ENCODE results near the gene INF2.
A peak's percentile ranks its signal among the peaks of the same experiment; 100 is the strongest.

INF2 gene

GRCh38 chr14:104696671-104697316, 7.4 kb downstream of the INF2 start:
- Histone ChIP-seq H3K4me3 (ENCODE audit: low read depth, low read length) (no peak overlapping the region), H3K18ac (ENCODE audit: low read length) (no peak overlapping the region), H3K79me1 (ENCODE audit: low read length) (no peaks in the 10 kb centered on the region), H3K36me3 (ENCODE audit: control insufficient read depth in 1 of 2, insufficient read depth in 2 of 2, low read length in 2 of 2) (peaks cover 71 to 81% of the 10 kb centered on the region in 2 experiments), H2BK120ac (ENCODE audit: insufficient read depth, low read length, poor library complexity) (no peak overlapping the region), H3K9me3 (ENCODE audit: insufficient read depth, low read depth, low read length) (no peaks in the 10 kb centered on the region), H4K12ac (ENCODE audit: low read depth, low read length) (no peak overlapping the region), H3K4me2 (ENCODE audit: low read length) (no peak overlapping the region), H3K4ac (ENCODE audit: low read depth, low read length) (no peak overlapping the region), H2AFZ (ENCODE audit: insufficient read depth, low read length, poor library complexity) (no peak overlapping the region), H3K14ac (ENCODE audit: low read length) (no peak overlapping the region), H2BK5ac (ENCODE audit: low read depth, low read length, poor library complexity) (no peak overlapping the region), H4K91ac (ENCODE audit: low read depth, low read length) (no peak overlapping the region), H3K23ac (ENCODE audit: low read length) (no peak overlapping the region), H3K9ac (ENCODE audit: low read length) (no peak overlapping the region), H2BK12ac (ENCODE audit: low read length) (no peak overlapping the region), H2AK5ac (ENCODE audit: low read length) (no peak overlapping the region), H3K79me2 (ENCODE audit: control insufficient read depth, insufficient read depth, low read length, poor library complexity) (peaks cover 28% of the 10 kb centered on the region), H3K27me3 (ENCODE audit: insufficient read depth, low read length) (no peaks in the 10 kb centered on the region), H3K4me1 (ENCODE audit: control insufficient read depth in 1 of 2, insufficient read depth in 2 of 2, low read length in 2 of 2) (peaks cover 19 to 28% of the 10 kb centered on the region in 2 experiments), H4K8ac (ENCODE audit: low read depth, low read length) (no peak overlapping the region), H3K27ac (ENCODE audit: low read depth, low read length) (no peak overlapping the region)
- no CpG with 5 or more reads among the region's 14 CpGs for WGBS (ENCODE audit: extremely low coverage, insufficient coverage, insufficient read length)
- DNase-seq = no peak

GRCh38 chr14:104697317-104697703, 7.9 kb downstream of the INF2 start:
- no peak overlapping the region for H4K12ac ChIP-seq (ENCODE audit: low read depth, low read length)
- H3K4me3 ChIP-seq (ENCODE audit: low read depth, low read length) = no peak overlapping the region
- peaks cover 19 to 25% of the 10 kb centered on the region in 2 experiments for H3K4me1 ChIP-seq (ENCODE audit: control insufficient read depth in 1 of 2, insufficient read depth in 2 of 2, low read length in 2 of 2)
- H3K18ac ChIP-seq (ENCODE audit: low read length) = no peak overlapping the region
- H3K27me3 ChIP-seq (ENCODE audit: insufficient read depth, low read length) = no peaks in the 10 kb centered on the region
- H4K91ac ChIP-seq (ENCODE audit: low read depth, low read length) = no peak overlapping the region
- DNase-seq = no peak
- H3K9me3 ChIP-seq (ENCODE audit: insufficient read depth, low read depth, low read length) = no peaks in the 10 kb centered on the region
- no peak overlapping the region for H2BK5ac ChIP-seq (ENCODE audit: low read depth, low read length, poor library complexity)
- H3K9ac ChIP-seq (ENCODE audit: low read length) = no peak overlapping the region
- H2AFZ ChIP-seq (ENCODE audit: insufficient read depth, low read length, poor library complexity) = no peak overlapping the region
- H3K4me2 ChIP-seq (ENCODE audit: low read length) = no peak overlapping the region
- H3K27ac ChIP-seq (ENCODE audit: low read depth, low read length) = no peak overlapping the region
- no peak overlapping the region for H3K23ac ChIP-seq (ENCODE audit: low read length)
- no peak overlapping the region for H2BK120ac ChIP-seq (ENCODE audit: insufficient read depth, low read length, poor library complexity)
- no peak overlapping the region for H2AK5ac ChIP-seq (ENCODE audit: low read length)
- no peak overlapping the region for H2BK12ac ChIP-seq (ENCODE audit: low read length)
- no peak overlapping the region for H3K4ac ChIP-seq (ENCODE audit: low read depth, low read length)
- no peak overlapping the region for H4K8ac ChIP-seq (ENCODE audit: low read depth, low read length)
- H3K14ac ChIP-seq (ENCODE audit: low read length) = no peak overlapping the region
- peaks cover 27% of the 10 kb centered on the region for H3K79me2 ChIP-seq (ENCODE audit: control insufficient read depth, insufficient read depth, low read length, poor library complexity)
- H3K79me1 ChIP-seq (ENCODE audit: low read length) = no peaks in the 10 kb centered on the region
- no CpG with 5 or more reads among the region's 10 CpGs for WGBS (ENCODE audit: extremely low coverage, insufficient coverage, insufficient read length)
- peaks cover 73 to 81% of the 10 kb centered on the region in 2 experiments for H3K36me3 ChIP-seq (ENCODE audit: control insufficient read depth in 1 of 2, insufficient read depth in 2 of 2, low read length in 2 of 2)

DNA sequence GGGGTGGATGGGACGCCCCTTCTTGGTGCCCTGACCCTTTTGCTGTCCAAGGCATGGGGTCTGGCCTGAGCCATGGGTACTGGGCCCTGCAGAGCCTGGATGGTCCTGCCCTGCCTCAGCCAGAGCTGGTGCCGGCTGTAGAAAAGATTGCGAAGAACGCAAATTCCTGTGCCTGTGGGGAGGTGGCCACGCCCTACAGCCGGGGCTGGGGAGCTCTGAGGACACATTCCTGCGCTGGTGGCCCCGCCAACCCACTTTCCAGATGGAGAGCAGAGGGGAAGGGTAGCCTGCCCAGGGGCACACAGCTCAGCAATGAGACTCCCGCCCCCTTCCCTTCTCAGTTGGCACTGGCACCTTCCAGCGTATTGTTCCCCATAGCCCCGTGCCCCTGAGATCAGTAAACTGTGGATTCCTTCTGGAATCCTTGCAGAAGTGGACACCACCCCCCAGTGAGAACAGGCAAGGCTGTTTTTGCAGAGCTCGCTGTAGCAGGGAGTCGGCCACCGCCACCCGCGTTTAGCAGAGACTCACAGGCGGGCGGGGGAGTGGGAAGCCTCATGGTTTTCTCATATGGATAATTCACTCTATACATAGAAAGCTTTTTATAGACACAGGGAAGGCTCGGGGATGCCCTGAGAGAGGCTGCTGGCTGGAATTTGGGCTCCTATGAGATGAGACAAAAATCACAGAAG, 8.6 kb downstream of the INF2 start:
- DNase-seq = no peak
- H3K27ac ChIP-seq (ENCODE audit: low read depth, low read length) = no peak overlapping the region
- H3K14ac ChIP-seq (ENCODE audit: low read length) = no peak overlapping the region
- peaks cover 25% of the 10 kb centered on the region for H3K79me2 ChIP-seq (ENCODE audit: control insufficient read depth, insufficient read depth, low read length, poor library complexity)
- H2BK5ac ChIP-seq (ENCODE audit: low read depth, low read length, poor library complexity) = no peak overlapping the region
- H2BK12ac ChIP-seq (ENCODE audit: low read length) = no peak overlapping the region
- H3K9me3 ChIP-seq (ENCODE audit: insufficient read depth, low read depth, low read length) = no peaks in the 10 kb centered on the region
- no peak overlapping the region for H2BK120ac ChIP-seq (ENCODE audit: insufficient read depth, low read length, poor library complexity)
- no peak overlapping the region for H2AK5ac ChIP-seq (ENCODE audit: low read length)
- H4K12ac ChIP-seq (ENCODE audit: low read depth, low read length) = no peak overlapping the region
- H3K4me1 ChIP-seq (ENCODE audit: control insufficient read depth in 1 of 2, insufficient read depth in 2 of 2, low read length in 2 of 2) = peaks cover 19 to 23% of the 10 kb centered on the region in 2 experiments
- H3K4me2 ChIP-seq (ENCODE audit: low read length) = no peak overlapping the region
- no peak overlapping the region for H3K4me3 ChIP-seq (ENCODE audit: low read depth, low read length)
- H4K91ac ChIP-seq (ENCODE audit: low read depth, low read length) = no peak overlapping the region
- peaks cover 76 to 82% of the 10 kb centered on the region in 2 experiments for H3K36me3 ChIP-seq (ENCODE audit: control insufficient read depth in 1 of 2, insufficient read depth in 2 of 2, low read length in 2 of 2)
- no peak overlapping the region for H3K4ac ChIP-seq (ENCODE audit: low read depth, low read length)
- H4K8ac ChIP-seq (ENCODE audit: low read depth, low read length) = no peak overlapping the region
- WGBS (ENCODE audit: extremely low coverage, insufficient coverage, insufficient read length) = no CpG with 5 or more reads among the region's 19 CpGs
- H3K79me1 ChIP-seq (ENCODE audit: low read length) = no peaks in the 10 kb centered on the region
- H3K9ac ChIP-seq (ENCODE audit: low read length) = no peak overlapping the region
- H3K27me3 ChIP-seq (ENCODE audit: insufficient read depth, low read length) = no peaks in the 10 kb centered on the region
- no peak overlapping the region for H2AFZ ChIP-seq (ENCODE audit: insufficient read depth, low read length, poor library complexity)
- no peak overlapping the region for H3K23ac ChIP-seq (ENCODE audit: low read length)
- no peak overlapping the region for H3K18ac ChIP-seq (ENCODE audit: low read length)

- Histone ChIP-seq H3K14ac (ENCODE audit: low read length) (no peak overlapping the region), H3K27me3 (ENCODE audit: insufficient read depth, low read length) (no peaks in the 10 kb centered on the region), H3K36me3 (ENCODE audit: control insufficient read depth in 1 of 2, insufficient read depth in 2 of 2, low read length in 2 of 2) (peaks cover 76 to 84% of the 10 kb centered on the region in 2 experiments), H4K91ac (ENCODE audit: low read depth, low read length) (no peak overlapping the region), H2BK12ac (ENCODE audit: low read length) (no peak overlapping the region), H3K27ac (ENCODE audit: low read depth, low read length) (no peak overlapping the region), H3K18ac (ENCODE audit: low read length) (peak overlapping the region; percentile 17), H2BK120ac (ENCODE audit: insufficient read depth, low read length, poor library complexity) (no peak overlapping the region), H4K12ac (ENCODE audit: low read depth, low read length) (no peak overlapping the region), H3K79me1 (ENCODE audit: low read length) (no peaks in the 10 kb centered on the region), H2AFZ (ENCODE audit: insufficient read depth, low read length, poor library complexity) (no peak overlapping the region), H3K4me1 (ENCODE audit: control insufficient read depth in 1 of 2, insufficient read depth in 2 of 2, low read length in 2 of 2) (peaks cover 16 to 23% of the 10 kb centered on the region in 2 experiments), H3K4me2 (ENCODE audit: low read length) (no peak overlapping the region), H3K23ac (ENCODE audit: low read length) (no peak overlapping the region), H3K4ac (ENCODE audit: low read depth, low read length) (peak overlapping the region; percentile 12), H2AK5ac (ENCODE audit: low read length) (no peak overlapping the region), H2BK5ac (ENCODE audit: low read depth, low read length, poor library complexity) (no peak overlapping the region), H4K8ac (ENCODE audit: low read depth, low read length) (no peak overlapping the region), H3K4me3 (ENCODE audit: low read depth, low read length) (no peak overlapping the region), H3K9ac (ENCODE audit: low read length) (no peak overlapping the region), H3K79me2 (ENCODE audit: control insufficient read depth, insufficient read depth, low read length, poor library complexity) (peaks cover 17% of the 10 kb centered on the region), H3K9me3 (ENCODE audit: insufficient read depth, low read depth, low read length) (peaks cover 4% of the 10 kb centered on the region)
- WGBS (ENCODE audit: extremely low coverage, insufficient coverage, insufficient read length) = no CpG with 5 or more reads among the region's 24 CpGs
- DNase-seq = no peak
Measured at GRCh38 chr14:104698688-104699425, 9.4 kb downstream of the INF2 start.
